HPDE6-E6E7 (cell line): ENCODE results near the gene RPL23.

ENCODE experiments used
- DNase-seq: peaks from one replicate; pipeline ENCODE4 v3.0.0; 2011; ENCODE audit warnings: missing footprints; ENCODE audit errors: extremely low spot score

RPL23 gene

DNA sequence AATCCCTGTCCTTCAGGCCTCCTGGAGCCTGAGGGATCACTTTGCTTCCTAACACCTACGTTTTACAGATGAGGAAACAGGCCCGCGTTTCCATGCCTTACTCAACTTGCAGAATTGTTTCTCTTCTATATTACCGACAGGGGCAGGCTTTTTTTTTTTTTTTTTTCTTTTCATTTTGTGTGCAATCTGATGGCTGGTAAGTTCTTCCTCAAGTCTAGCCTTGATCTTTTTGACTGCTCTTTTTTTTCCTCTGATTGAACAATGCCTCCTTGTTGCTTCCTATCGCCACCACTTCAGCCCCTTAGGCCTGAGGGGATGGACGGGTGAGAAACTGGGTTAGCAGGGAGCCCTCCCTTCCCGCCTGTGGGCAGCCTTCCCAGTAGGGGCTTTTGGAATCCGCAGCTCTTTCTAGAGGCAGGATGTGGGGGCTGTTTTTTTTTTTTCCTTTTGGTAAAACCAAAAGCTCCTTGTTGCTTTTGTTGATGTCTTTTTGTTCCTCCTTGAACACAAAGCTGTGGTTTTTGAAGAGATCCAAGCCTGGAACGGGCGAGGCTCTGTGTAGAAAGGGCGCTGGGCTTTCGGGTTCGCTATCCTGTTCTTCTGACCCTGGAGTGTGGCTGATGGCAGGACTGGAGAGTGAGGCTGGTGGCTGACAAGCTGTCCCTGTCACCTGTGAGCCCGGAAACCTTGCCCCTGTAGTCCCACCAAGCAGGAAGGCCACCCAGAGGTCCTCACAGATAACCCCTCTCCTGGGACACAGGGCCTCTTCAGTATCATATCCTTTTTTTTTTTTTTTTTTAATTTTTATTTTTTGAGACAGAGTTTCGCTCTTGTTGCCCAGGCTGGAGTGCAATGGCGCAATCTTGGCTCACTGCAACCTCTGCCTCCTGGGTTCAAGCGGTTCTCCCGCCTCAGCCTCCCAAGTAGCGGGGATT lies 30.3 kb upstream of the RPL23 start:
- DNase-seq, result no peak

DNA sequence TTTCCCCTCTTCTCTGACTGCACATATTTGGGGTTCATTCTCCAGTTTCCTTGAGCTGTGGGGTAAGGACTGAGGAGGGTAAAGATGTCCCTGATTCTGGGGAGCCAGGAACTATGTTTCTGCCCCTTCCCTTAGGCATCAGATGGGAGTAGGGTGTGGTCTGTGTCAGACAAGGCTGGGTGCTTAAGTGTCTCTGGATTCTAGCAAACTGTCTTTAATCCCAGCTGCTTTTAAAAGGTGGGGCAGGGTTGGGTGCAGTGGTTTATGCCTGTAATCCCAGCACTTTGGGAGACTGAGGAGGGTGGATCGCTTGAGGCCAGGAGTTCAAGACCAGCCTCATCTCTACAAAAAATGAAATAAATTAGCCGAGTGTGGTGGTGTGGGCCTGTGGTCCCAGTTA lies 29.3 kb upstream of the RPL23 start:
- no peak for DNase-seq

DNA sequence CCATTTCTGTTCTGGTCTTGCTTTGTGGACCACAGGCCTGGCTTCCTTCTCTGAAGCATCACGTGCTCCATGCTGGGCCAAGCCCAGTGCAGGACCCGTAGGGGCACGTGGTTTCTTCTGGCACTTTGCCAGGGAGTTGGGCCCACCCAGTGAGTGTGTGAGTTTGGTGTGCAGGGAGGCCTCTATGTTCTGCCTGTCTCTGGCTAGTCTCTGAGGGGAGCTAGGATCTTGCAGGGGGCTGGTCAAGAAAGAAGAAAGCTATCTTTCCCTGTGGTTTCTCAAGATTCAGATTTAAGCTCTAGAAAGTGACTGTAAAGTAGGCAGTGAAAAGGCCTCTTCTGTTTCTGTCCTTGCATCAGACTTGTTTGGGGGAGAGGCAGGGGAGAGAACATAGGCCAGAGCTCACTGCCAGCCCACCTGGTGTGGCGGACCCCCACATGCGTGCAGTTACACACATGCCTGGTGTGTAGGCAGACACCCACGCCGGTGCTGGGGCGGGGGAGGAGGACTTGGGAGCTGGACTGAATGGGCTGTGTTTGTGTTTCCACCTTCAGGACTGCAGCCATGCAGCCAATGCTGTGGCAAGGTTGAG lies 28.2 kb upstream of the RPL23 start:
- no peak for DNase-seq

DNA sequence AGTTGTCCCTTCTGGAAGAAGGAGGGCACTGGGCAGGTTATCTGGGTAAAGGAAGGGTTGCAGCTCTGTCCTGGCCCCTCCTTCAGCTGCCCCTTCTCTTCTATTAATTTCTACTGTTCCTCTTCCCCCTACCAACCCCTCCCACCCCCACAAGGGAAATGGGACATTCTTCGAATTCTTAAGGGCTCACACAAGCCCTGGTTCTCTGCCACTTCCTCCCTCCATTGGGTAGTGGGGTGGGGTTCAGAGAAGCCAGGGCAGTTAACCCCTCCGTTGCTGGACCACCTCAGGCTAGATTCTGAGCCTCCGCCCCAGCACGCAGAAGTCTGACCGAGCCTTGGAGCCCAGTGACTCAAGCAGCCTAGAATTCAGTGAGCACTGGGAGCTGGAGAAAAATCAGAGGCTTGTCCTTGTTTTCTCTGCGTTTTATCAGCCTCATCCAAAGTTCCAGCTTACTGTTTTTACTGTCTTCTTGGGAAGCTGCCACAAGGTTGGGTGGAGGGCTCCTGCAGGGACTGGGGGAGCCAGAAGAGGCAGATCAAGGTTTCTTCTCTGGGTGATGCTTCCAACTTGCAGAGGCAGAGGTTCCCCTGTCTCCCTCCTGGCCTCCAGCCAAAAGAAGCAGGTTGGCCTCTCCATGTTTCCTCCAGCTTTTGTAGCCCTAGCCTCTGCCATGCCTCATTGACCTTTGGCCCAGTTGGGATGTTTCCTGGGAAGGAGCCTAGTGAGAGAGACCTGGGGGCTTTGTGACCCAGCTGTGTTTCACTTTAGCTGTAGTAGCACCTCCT lies 26.6 kb upstream of the RPL23 start:
- no peak for DNase-seq

DNA sequence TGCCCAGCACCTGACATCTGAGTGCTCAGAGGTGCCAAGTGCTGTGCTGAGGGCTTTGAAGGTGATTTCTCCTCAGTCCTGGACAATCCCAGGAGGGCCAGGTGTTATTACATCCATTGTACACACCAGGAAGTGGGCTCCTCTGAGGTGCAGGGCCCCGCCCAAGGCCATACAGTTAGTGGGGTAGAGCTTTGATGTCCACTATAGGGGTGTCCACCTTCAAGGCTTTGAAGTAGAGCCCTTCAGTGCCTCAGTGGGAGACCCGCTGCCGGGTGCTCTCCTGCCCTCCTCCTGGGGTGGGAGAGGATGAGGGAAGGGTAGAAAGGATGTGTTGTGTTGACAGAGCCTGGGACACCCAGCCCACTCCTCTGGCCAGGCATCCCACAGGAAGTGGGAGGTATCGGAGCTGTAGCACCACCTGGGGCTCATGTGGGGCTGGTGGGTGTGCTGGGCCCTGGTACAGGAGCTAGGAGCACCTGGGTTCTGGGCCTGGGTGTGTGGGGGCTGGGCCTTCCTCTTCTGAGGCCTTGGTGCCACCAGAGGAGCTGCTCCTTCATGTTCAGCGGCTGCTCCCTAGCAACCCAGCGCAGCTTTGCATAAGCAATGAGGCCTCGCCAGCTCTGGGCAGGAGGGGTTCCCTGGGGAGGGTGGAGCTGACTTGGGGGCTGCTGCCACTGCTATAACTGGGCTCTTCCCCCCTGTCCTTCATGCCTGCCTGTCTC lies 23.8 kb upstream of the RPL23 start:
- DNase-seq, result no peak

DNA sequence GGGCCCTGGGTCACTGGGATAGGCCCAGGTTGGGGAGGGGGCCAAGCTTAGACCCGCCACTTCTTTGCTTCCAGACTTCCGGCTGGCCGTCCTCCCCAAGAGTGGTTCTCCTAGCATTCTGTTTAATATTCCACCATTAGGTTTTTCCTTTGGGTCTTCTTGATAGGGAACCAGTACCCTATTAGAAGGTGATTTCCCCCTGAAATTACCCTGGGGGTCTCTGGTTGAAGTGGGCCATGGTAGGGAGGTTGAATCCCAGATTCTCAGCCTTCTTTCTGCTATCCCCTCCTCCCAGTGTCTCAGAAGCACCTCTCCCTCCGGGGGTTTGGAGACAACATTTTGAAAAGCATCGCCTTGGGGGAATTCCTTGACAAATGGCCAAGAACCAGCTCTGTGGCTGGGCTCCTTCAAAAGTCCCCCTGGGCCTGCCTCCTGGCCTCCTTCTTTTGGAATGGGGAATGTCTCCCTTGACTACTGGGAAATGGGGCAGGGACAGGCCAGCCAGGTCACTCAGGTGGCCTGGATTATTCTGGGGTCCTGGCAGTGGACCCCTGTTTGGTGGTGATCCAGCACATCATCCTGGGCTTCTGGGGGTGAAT lies 22.1 kb upstream of the RPL23 start:
- DNase-seq, result no peak

DNA sequence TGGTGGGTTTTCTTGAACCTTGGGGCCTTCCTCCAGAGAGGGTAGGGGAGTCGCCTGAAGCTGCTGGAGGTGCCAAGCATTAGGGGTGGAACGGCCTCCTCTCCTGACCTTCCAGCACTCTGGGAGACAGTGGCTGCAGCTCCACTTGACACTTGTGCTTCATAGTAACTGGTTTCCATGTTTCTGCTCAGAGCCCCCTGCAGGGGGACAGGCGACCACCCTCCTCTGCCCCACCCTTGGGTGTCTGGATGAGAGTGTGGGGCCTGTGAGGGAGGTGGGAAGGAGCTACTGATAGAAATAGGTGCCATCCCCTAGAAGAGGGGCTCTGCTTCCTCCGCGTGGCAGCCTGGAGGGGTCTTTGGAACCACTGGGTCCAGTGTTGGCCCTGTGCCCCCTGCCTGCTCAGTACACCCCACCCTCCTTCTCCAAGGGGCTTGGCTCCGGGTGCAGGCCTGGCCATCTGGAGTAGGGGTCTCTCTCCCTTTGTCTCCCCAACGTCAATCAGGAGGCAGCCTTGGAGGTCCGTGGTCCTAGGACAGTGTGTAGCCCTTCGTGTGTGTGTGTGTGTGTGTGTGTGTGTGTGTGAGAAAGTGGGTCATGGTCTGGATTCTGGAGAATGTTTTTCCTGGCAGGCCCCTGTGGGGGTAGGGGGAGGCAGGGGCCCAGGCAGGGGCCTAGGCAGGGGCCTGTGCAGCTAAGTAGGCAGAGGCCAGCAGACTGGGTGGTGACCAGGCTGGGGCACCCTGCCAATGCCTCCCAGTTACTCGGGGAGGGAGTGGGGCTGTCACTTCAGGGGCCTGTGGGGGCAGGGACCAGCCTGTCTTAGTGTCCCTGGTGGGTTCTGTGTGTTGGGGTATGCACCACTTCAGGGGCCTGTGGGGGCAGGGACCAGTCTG lies 21.2 kb upstream of the RPL23 start:
- DNase-seq, result no peak

DNA sequence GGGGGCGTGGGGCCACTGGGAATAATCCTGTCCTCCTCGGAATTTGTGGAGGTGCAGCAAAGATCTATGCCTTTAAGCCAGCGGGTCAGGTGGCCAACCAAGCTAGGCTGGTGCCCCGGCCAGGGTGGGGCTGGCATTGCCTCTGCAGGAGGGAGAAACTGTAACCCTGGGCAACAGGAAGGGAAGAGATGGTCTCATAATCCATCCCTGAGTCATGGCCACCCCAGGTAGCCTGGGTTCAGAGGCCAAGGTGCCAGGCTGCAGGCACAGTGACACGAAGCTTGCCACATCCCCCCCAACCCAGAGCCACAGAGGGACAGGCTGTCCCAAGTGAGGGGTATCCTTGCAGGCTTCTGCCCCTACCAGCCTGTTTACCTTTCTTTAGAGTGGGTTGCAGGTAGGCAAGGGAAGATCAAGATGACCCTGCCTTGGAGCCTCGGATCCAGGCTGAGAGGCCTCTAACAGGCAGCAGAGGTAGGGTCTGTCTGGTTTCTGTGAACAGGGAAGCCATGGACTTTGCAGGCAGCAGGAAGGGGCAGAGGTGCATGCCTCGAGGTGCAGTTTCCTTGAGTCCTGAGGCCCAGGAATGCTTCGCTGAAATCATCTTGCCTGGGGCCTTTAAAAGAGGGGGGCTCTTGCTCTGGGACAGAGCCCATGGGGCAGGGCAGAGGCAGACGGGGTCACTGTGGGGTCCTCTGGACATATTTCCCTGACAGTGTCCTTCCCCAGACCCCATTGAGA lies 20.3 kb upstream of the RPL23 start:
- no peak for DNase-seq

DNA sequence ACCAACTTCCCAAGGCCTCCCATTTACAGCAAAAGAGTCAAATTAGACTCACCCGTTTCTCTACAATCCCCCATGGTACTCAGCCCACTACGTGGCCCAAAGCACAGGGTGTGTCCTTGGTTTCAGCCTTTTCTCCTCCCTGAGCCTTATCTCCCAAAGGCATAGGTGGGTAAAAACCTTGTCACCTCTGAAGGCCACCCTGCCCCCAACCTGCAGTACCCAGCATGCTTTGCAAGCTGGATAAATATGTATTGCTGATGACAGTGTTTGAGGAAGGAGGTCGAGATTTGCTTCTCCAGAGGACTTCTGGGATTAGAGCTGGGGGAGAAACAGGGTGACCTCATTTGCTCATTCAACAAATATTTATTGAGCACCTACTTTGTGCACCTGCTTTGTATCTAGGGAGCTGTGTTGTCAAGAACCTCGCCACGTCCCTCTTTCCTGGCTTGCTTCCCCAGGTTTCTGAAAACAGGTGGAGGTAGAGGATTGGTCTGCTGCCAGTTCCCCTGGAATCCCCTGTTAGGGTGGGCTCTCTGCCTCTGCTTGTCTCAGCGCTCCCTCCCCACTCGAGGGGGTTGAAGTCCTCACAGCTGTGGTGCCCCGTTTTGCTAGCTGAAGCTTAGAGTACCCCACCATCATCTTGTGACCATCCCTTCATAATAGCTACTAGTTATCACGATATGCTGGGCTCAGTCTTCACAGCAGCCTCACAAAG lies 19.3 kb upstream of the RPL23 start:
- DNase-seq, result no peak

DNA sequence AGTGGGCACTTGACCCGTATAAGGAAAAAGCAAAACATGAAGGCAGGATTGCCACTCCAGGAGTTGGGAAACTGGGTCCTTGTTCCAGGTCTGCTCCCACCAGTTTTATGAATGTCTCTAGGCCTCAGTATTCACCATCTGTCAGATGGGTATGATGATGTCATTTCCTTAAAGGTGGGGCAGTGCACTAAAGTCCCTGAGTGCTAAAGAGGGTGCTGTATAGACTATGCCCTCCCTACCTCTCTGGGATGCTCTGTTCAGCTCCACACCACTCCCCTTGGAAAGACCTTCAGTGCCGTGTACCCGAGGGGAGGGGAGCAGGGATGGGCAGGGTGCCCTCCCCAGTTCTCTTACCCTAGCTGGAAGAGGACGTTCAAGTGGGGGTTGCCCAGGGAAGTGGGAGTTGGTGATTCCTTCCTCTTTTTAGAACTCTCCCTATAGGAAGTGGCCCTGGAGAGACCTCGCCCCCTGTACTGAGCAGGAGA lies 18.5 kb upstream of the RPL23 start:
- DNase-seq, result no peak

DNA sequence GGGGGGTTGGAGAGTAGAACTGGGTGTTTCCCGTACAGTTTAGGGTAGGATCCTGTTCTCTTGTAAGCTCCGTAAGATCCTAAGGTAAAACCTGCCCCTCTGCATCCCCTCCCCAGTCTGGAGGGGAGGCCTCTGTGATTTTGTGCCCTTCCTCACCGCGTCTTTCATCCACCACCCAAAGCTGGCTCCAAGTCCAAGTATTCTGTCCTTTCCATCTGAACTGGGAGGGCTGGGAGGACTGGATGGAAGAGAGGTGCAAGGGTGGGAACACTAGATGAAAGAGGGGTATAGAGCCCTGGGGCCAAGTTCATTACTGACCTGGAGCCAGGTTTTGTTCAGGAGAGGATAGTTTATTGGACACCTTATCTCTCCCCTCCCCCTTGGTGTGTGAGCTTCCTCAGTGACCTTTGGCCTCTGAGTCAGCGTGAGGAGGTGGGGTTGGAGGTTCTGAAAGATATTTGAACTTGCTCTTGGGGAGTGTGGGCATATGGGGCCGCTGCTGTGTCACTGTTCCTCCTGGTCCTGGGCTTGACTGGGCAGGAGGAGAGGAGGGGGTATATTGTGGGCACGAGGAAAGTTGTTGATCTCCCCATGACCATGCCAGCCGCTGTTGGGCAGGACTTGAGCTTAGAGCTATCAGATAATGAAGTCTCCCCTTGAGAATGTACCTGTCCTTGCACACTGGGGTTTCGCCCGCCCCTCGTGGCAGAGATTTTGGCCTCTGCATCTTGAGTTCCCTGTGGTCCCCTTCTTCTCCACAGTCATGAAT lies 17.9 kb upstream of the RPL23 start:
- no peak for DNase-seq

DNA sequence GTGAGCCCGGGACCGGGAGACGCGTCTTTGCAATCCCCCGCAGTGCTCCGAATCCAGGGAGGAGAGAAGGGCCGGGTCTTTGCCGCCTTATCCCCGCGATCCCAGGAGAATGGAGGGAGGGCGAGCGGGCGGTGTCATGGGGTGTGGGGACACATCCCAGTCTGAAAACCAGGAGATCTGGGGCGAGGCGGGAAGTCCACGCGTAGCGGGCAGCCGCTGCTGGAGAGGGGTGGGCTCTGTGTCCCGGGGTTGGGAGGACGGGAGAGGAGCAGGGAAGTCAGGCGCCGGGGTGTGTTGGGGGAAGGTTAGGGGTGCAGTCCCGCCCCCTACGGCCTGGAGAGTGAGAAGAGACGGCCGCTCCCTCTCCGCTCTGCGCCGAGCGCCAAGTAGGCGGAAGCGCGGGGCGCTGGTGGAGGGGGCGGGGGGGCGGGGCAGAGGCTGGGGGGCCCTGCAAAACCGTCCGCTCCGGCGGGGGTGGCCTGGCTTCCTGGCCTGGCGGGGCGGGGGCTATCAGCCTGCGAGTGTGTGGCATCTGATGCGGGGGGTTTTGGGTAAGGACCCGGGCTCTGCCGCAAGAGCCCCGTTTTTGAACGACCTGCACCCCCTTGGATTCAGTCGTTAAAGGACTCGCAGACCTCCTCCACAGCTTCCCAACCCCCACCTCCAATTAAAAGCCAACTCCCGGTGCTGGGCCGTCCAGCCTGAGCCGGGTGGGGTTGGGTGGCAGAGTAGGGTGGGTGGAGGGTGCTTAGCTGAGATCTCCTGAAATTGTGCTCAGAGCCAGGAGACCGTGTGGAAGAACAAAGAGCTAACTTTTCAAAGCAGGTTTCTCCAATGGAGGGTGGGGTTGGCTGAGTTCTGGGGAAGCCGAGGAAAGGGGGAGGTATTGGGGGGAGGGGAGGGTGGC lies 17.0 kb upstream of the RPL23 start:
- no peak for DNase-seq

DNA sequence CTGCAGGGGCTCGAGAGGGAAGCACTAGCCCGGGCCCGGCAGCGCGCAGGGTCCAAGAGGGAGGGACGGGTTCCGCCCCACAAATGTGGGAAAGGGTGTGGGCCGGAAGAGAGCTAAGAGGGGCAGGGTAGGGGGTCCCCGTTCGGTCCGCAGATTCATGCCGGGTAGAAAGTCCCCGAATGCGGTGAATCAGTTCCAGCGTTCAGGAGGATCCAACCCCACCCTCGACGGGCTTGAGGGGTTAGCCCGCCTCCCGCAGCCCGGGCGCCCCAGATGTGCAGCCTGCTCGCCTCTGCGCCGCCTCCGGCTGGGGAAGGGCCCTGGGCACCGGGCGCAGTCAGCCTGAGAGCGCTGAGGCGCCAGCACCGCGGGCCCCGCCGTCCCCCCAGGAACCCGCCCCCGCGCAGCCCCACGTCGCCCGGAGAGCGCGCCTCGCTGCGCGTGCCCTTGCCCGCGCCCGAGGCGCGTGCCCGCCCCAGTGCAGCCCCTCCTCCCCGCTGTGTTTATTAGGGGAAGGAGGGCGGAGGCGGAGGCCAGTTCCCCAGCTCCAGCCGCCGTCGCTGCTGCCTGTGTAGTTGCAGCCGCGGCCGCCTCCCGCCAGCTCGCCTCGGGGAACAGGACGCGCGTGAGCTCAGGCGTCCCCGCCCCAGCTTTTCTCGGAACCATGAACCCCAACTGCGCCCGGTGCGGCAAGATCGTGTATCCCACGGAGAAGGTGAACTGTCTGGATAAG lies 16.2 kb upstream of the RPL23 start, which contains the start of gene LASP1:
Gene LASP1, plus strand, starts transcription at position 533 of the 733 bp plus-strand sequence. Its CDS starts 132 bp downstream, at position 665.
- DNase-seq, result no peak

DNA sequence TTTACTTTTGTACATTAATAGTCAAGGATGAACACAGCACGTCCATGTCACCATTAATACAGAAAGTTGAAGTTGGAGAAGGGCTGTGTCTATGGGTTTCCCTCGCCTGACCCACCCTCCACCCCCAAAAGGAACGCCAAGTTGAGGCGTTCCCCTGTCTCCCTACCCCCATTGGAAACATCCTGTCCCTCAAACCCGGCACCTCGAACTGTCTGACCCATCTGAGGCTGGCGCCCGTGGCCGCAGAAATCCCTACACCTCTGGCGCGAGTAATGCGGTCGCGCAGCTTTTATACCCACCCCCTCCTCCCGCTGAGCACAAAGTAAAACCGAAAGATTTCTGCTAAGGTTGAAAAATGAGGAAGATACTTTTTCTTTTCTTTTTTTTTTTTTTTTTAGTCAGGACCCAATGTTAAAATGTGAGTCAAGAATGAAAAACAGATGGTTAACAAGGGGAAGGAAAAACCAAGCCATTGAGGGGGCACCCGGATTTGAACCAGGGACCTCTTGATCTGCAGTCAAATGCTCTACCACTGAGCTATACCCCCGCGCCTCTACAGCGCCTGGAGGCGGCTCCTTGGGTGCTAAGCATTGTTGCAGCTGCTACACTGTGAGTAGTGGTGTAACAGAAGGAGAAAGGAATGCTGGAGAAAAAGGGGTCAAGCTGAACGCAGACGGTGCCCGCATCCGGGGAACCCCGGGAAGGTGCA lies 15.4 kb upstream of the RPL23 start:
- DNase-seq, result no peak

DNA sequence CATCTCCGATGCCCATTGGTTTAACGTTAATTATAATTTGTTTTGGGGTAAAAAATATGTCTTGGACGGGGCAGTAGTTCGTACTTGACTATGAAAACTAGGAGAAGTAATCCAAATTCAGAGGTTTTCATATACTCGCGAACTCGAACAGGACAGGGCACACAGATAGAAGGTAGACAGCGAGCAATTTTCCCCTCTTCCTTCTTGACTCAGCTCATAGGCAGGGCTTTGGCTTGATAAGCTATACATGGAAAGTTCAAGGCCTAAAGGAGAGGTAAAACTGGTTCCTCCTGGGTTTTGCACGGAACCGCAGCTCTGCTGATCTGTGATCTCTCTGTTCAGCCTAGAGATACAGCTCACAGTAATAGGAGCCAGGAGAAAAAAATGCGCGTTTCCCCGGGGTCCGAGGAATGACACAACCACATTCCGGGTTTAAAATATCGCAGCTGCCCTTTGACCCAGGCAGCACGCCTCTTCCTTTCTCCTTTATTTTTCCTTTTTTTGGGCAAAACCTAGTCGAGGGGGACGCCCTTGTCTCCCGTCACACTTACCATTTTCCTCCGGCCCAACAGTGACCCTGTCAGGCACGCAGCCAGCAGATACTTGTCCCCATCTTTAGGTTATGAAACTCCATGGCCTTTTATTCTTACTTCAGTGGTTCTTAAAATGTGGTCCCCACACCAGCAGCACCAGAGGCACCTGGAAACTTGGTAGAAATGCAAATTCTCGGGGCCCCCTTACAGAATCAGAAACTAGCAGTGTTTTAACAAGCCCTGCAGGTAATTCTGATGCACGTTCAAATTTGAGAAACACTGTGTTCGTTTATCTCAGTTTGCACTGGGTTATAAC lies 14.7 kb upstream of the RPL23 start:
- no peak for DNase-seq
